ENCODE measurements around the gene PROC.
A peak's percentile ranks its signal among the peaks of the same experiment; 100 is the strongest.
"Not testable (repeated sequence)": the region's sequence is repeated elsewhere in the genome, so short reads cannot be mapped to it uniquely, and the experiment has no call there.

The PROC gene

GRCh38 chr2:127409716-127410115 is 8.5 kb upstream of the PROC start:
- H3K27ac ChIP-seq (ENCODE audit: low read length); H3K4me1 ChIP-seq (ENCODE audit: control insufficient read depth, low read depth, low read length): not testable (repeated sequence)

GRCh38 chr2:127410871-127411652 is 7.2 kb upstream of the PROC start:
- H3K4me3 ChIP-seq (ENCODE audit: low read length), result no peak overlapping the region
- no peak overlapping the region for H3K9ac ChIP-seq (ENCODE audit: low read length)
- peaks cover 27% of the 10 kb centered on the region for H3K27me3 ChIP-seq (ENCODE audit: control insufficient read depth, insufficient read depth, low read length)
- no peaks in the 10 kb centered on the region for H3K36me3 ChIP-seq (ENCODE audit: control insufficient read depth, low read depth, low read length)
- H3K4me1 ChIP-seq (ENCODE audit: control insufficient read depth, low read depth, low read length), result peaks cover 3% of the 10 kb centered on the region
- no peaks in the 10 kb centered on the region for H3K9me3 ChIP-seq (ENCODE audit: control insufficient read depth, low read depth, low read length)
- no peak overlapping the region for H3K27ac ChIP-seq (ENCODE audit: low read length)

More at GRCh38 chr2:127409716-127410115, 8.5 kb upstream of the PROC start:
- H3K9ac ChIP-seq (ENCODE audit: low read length); H3K36me3 ChIP-seq (ENCODE audit: control insufficient read depth, low read depth, low read length); H3K4me3 ChIP-seq (ENCODE audit: low read length); H3K9me3 ChIP-seq (ENCODE audit: control insufficient read depth, low read depth, low read length): not testable (repeated sequence)
- peaks cover 14% of the 10 kb centered on the region for H3K27me3 ChIP-seq (ENCODE audit: control insufficient read depth, insufficient read depth, low read length)

- Histone ChIP-seq H3K4me1 (ENCODE audit: control insufficient read depth, low read depth, low read length) (peaks cover 3% of the 10 kb centered on the region), H3K27ac (ENCODE audit: low read length) (no peak overlapping the region), H3K4me3 (ENCODE audit: low read length) (no peak overlapping the region), H3K9me3 (ENCODE audit: control insufficient read depth, low read depth, low read length) (no peaks in the 10 kb centered on the region), H3K27me3 (ENCODE audit: control insufficient read depth, insufficient read depth, low read length) (peaks cover 34% of the 10 kb centered on the region), H3K9ac (ENCODE audit: low read length) (no peak overlapping the region), H3K36me3 (ENCODE audit: control insufficient read depth, low read depth, low read length) (no peaks in the 10 kb centered on the region)
Observed at GRCh38 chr2:127411653-127412369, 6.4 kb upstream of the PROC start.

- no peak overlapping the region for H3K27ac ChIP-seq (ENCODE audit: low read length)
- no peak overlapping the region for H3K4me3 ChIP-seq (ENCODE audit: low read length)
- H3K27me3 ChIP-seq (ENCODE audit: control insufficient read depth, insufficient read depth, low read length), result peaks cover 42% of the 10 kb centered on the region
- no peaks in the 10 kb centered on the region for H3K36me3 ChIP-seq (ENCODE audit: control insufficient read depth, low read depth, low read length)
- no peaks in the 10 kb centered on the region for H3K4me1 ChIP-seq (ENCODE audit: control insufficient read depth, low read depth, low read length)
- no peaks in the 10 kb centered on the region for H3K9me3 ChIP-seq (ENCODE audit: control insufficient read depth, low read depth, low read length)
- no peak overlapping the region for H3K9ac ChIP-seq (ENCODE audit: low read length)
Observed at GRCh38 chr2:127413200-127413599, 5.0 kb upstream of the PROC start.

- H3K4me1 ChIP-seq (ENCODE audit: control insufficient read depth, low read depth, low read length), result no peaks in the 10 kb centered on the region
- no peaks in the 10 kb centered on the region for H3K9me3 ChIP-seq (ENCODE audit: control insufficient read depth, low read depth, low read length)
- peaks cover 43% of the 10 kb centered on the region for H3K27me3 ChIP-seq (ENCODE audit: control insufficient read depth, insufficient read depth, low read length)
- H3K36me3 ChIP-seq (ENCODE audit: control insufficient read depth, low read depth, low read length), result no peaks in the 10 kb centered on the region
- no peak overlapping the region for H3K9ac ChIP-seq (ENCODE audit: low read length)
- H3K27ac ChIP-seq (ENCODE audit: low read length), result no peak overlapping the region
- H3K4me3 ChIP-seq (ENCODE audit: low read length), result no peak overlapping the region
Observed at GRCh38 chr2:127413782-127414637, 4.2 kb upstream of the PROC start.

- H3K27me3 ChIP-seq (ENCODE audit: control insufficient read depth, insufficient read depth, low read length), result peaks cover 46% of the 10 kb centered on the region
- H3K9me3 ChIP-seq (ENCODE audit: control insufficient read depth, low read depth, low read length), result no peaks in the 10 kb centered on the region
- no peak overlapping the region for H3K27ac ChIP-seq (ENCODE audit: low read length)
- no peaks in the 10 kb centered on the region for H3K4me1 ChIP-seq (ENCODE audit: control insufficient read depth, low read depth, low read length)
- no peak overlapping the region for H3K4me3 ChIP-seq (ENCODE audit: low read length)
- H3K9ac ChIP-seq (ENCODE audit: low read length), result no peak overlapping the region
- H3K36me3 ChIP-seq (ENCODE audit: control insufficient read depth, low read depth, low read length), result no peaks in the 10 kb centered on the region
Observed at GRCh38 chr2:127414638-127415592, 3.3 kb upstream of the PROC start.

- Histone ChIP-seq H3K4me1 (ENCODE audit: control insufficient read depth, low read depth, low read length) (no peaks in the 10 kb centered on the region), H3K9me3 (ENCODE audit: control insufficient read depth, low read depth, low read length) (no peaks in the 10 kb centered on the region), H3K4me3 (ENCODE audit: low read length) (peak overlapping the region; percentile 45), H3K27me3 (ENCODE audit: control insufficient read depth, insufficient read depth, low read length) (peaks cover 53% of the 10 kb centered on the region), H3K27ac (ENCODE audit: low read length) (no peak overlapping the region), H3K9ac (ENCODE audit: low read length) (no peak overlapping the region), H3K36me3 (ENCODE audit: control insufficient read depth, low read depth, low read length) (no peaks in the 10 kb centered on the region)
Observed at GRCh38 chr2:127415593-127416505, 2.4 kb upstream of the PROC start.

GRCh38 chr2:127416506-127417001 is 1.7 kb upstream of the PROC start:
- H3K27ac ChIP-seq (ENCODE audit: low read length), result no peak overlapping the region
- no peaks in the 10 kb centered on the region for H3K9me3 ChIP-seq (ENCODE audit: control insufficient read depth, low read depth, low read length)
- H3K27me3 ChIP-seq (ENCODE audit: control insufficient read depth, insufficient read depth, low read length), result peaks cover 60% of the 10 kb centered on the region
- H3K36me3 ChIP-seq (ENCODE audit: control insufficient read depth, low read depth, low read length), result no peaks in the 10 kb centered on the region
- H3K4me3 ChIP-seq (ENCODE audit: low read length), result peak overlapping the region; percentile 45
- no peaks in the 10 kb centered on the region for H3K4me1 ChIP-seq (ENCODE audit: control insufficient read depth, low read depth, low read length)
- no peak overlapping the region for H3K9ac ChIP-seq (ENCODE audit: low read length)

GRCh38 chr2:127417406-127417805 is 821 bp upstream of the PROC start:
- no peak overlapping the region for H3K27ac ChIP-seq (ENCODE audit: low read length)
- H3K4me3 ChIP-seq (ENCODE audit: low read length), result no peak overlapping the region
- no peaks in the 10 kb centered on the region for H3K36me3 ChIP-seq (ENCODE audit: control insufficient read depth, low read depth, low read length)
- H3K9ac ChIP-seq (ENCODE audit: low read length), result no peak overlapping the region
- H3K27me3 ChIP-seq (ENCODE audit: control insufficient read depth, insufficient read depth, low read length), result peaks cover 69% of the 10 kb centered on the region
- no peaks in the 10 kb centered on the region for H3K9me3 ChIP-seq (ENCODE audit: control insufficient read depth, low read depth, low read length)
- H3K4me1 ChIP-seq (ENCODE audit: control insufficient read depth, low read depth, low read length), result no peaks in the 10 kb centered on the region

- Histone ChIP-seq H3K4me1 (ENCODE audit: control insufficient read depth, low read depth, low read length) (no peaks in the 10 kb centered on the region), H3K9ac (ENCODE audit: low read length) (no peak overlapping the region), H3K9me3 (ENCODE audit: control insufficient read depth, low read depth, low read length) (no peaks in the 10 kb centered on the region), H3K27me3 (ENCODE audit: control insufficient read depth, insufficient read depth, low read length) (peaks cover 85% of the 10 kb centered on the region), H3K4me3 (ENCODE audit: low read length) (no peak overlapping the region), H3K36me3 (ENCODE audit: control insufficient read depth, low read depth, low read length) (no peaks in the 10 kb centered on the region), H3K27ac (ENCODE audit: low read length) (no peak overlapping the region)
Observed at GRCh38 chr2:127419112-127419430, 844 bp downstream of the PROC start.

Data from iPS-18a (cell line).